K562 (cell line): ENCODE data around the gene CYP2W1. TPM values are rescaled to one million over a fixed set of nuclear protein-coding genes. Genes with fewer than 3 reads are reported as not detected.

ENCODE experiments used
- ATAC-seq: fragments of 200-7000 bp; cut with Tn5 transposase; 3 replicates; pipeline ENCODE4 v1.9.1; 2020; ENCODE audit warnings: moderate library complexity
- BruUV-seq: library from RNA; stranded (reverse); fragments of 400-500 nt; replicated peaks from 2 replicates; lab custom pipeline; 2021; lab: Mats Ljungman, UMichigan
- CTCF ChIA-PET: fragments of 300-600 bp; formaldehyde crosslinking; extraction: SDS; loops from one replicate; lab custom pipeline; 2021; ENCODE audit warnings: low intra/inter-chr PET ratio; lab: Yijun Ruan, JAX
- POLR2A ChIA-PET: fragments of 300-600, 350-650 bp; sonication (Branson Sonifier 250); formaldehyde crosslinking; extraction: SDS; loops from one replicate; lab custom pipeline; 2021; ENCODE audit warnings: antibody characterized with exemption, inconsistent platforms; lab: Yijun Ruan, JAX
- DNase-seq, 4 experiments: peaks; one replicate each; pipeline versions ENCODE4 v3.0.0 to v3.0.0-alpha.2; 2011 to 2018; ENCODE audit warnings: low spot score in 3 of 4, mixed read lengths in 3 of 4; ENCODE audit errors: extremely low read depth in 1 of 4
- FAIRE-seq: peaks from 2 replicates; lab custom pipeline; 2011; peaks lifted over from hg19 to GRCh38; lab: Jason Lieb, UNC
- H2AFZ ChIP-seq: 2 replicates; pipeline ENCODE4 v1.6.0; 2011; ENCODE audit warnings: low read depth, low read length, control low read depth, inconsistent platforms
- H3K27ac ChIP-seq: fragments of 200-600 bp; 3 replicates; pipeline ENCODE4 v1.8.0; 2011; ENCODE audit warnings: low read depth, mild to moderate bottlenecking, control low read depth, inconsistent platforms, low read length, moderate library complexity, mixed read lengths; ENCODE audit errors: extremely low read depth
- H3K27me3 ChIP-seq, 2 experiments: fragments of 300-600 bp in 1 of 2; 2 replicates in 1 of 2; 3 replicates in 1 of 2; pipeline versions ENCODE4 v1.6.0 to v1.8.0; 2011; ENCODE audit warnings: inconsistent platforms in 2 of 2, low read length in 2 of 2, mild to moderate bottlenecking in 1 of 2, mixed read lengths in 1 of 2, moderate library complexity in 1 of 2; ENCODE audit not compliant: control insufficient read depth in 2 of 2, insufficient read depth in 2 of 2
- H3K36me3 ChIP-seq: fragments of 300-600 bp; 3 replicates; pipeline ENCODE4 v1.8.0; 2011; ENCODE audit warnings: mild to moderate bottlenecking, low read length, inconsistent platforms; ENCODE audit not compliant: control insufficient read depth, insufficient read depth
- H3K4me1 ChIP-seq, 2 experiments: fragments of 200-600 bp in 1 of 2; replicated peaks in 1 of 2; 2 replicates in 1 of 2; 3 replicates in 1 of 2; pipeline versions ENCODE4 v1.5.1 to v1.8.0; 2011; ENCODE audit warnings: inconsistent platforms in 2 of 2, low read length in 2 of 2, mild to moderate bottlenecking in 1 of 2, mixed read lengths in 1 of 2, moderate library complexity in 1 of 2; ENCODE audit not compliant: control insufficient read depth in 2 of 2, insufficient read depth in 2 of 2
- H3K4me2 ChIP-seq: 2 replicates; pipeline ENCODE4 v1.6.1; 2011; ENCODE audit warnings: low read length, control low read depth, inconsistent platforms, mixed read lengths; ENCODE audit not compliant: insufficient read depth
- H3K4me3 ChIP-seq: fragments of 200-600 bp; sonication (generic), shearing (Covaris generic); 2 replicates; pipeline ENCODE4 v1.5.1; 2016; ENCODE audit warnings: control low read depth, inconsistent platforms
- H3K79me2 ChIP-seq: fragments of 200-600 bp; 3 replicates; pipeline ENCODE4 v1.8.0; 2011; ENCODE audit warnings: low read length, inconsistent platforms; ENCODE audit not compliant: control insufficient read depth, insufficient read depth
- H3K9ac ChIP-seq, 2 experiments: 2 replicates each; pipeline versions ENCODE4 v1.6.0 to v1.6.1; 2011; ENCODE audit warnings: low read depth in 2 of 2, low read length in 2 of 2, control low read depth in 1 of 2, inconsistent platforms in 1 of 2, mild to moderate bottlenecking in 1 of 2, mixed read lengths in 1 of 2; ENCODE audit not compliant: insufficient read depth in 1 of 2
- H3K9me1 ChIP-seq: one replicate; pipeline ENCODE4 v1.6.0; 2011; ENCODE audit warnings: inconsistent platforms, mild to moderate bottlenecking, low read length, moderate library complexity; ENCODE audit not compliant: control insufficient read depth, insufficient read depth
- H3K9me3 ChIP-seq: replicated peaks from 2 replicates; pipeline ENCODE4 v1.5.1; 2011; ENCODE audit warnings: low read depth, low read length, inconsistent platforms; ENCODE audit not compliant: control insufficient read depth, insufficient read depth
- H4K20me1 ChIP-seq: replicated peaks from 2 replicates; pipeline ENCODE4 v1.6.1; 2011; ENCODE audit warnings: low read length, inconsistent platforms, mixed read lengths; ENCODE audit not compliant: control insufficient read depth, insufficient read depth
- HIVEP1 ChIP-seq: fragments of 250-450 bp; sonication (Bioruptor Pico); IDR thresholded peaks from 2 replicates; pipeline ENCODE4 v1.4.0; 2020; ENCODE audit warnings: mild to moderate bottlenecking
- NONO ChIP-seq, 2 experiments: fragments of 200-400 bp in 1 of 2; fragments of 450-650 bp in 1 of 2; formaldehyde crosslinking in 1 of 2; IDR thresholded peaks; 2 replicates each; pipeline ENCODE4 v1.6.1; 2017; ENCODE audit warnings: low read depth in 2 of 2, mild to moderate bottlenecking in 2 of 2, moderate library complexity in 2 of 2, low read length in 1 of 2
- POLR2G ChIP-seq: fragments of 200-400 bp; formaldehyde crosslinking; IDR thresholded peaks from 2 replicates; pipeline ENCODE4 v1.6.1; 2017; ENCODE audit warnings: low read depth, mild to moderate bottlenecking, antibody characterized with exemption, low read length, moderate library complexity
- RBFOX2 ChIP-seq: fragments of 200-400 bp; formaldehyde crosslinking; IDR thresholded peaks from 2 replicates; pipeline ENCODE4 v1.6.1; 2017; ENCODE audit warnings: low read depth, mild to moderate bottlenecking, low read length, moderate library complexity
- SIN3B ChIP-seq: fragments of 450-650 bp; IDR thresholded peaks from 2 replicates; pipeline ENCODE4 v1.6.1; 2017; ENCODE audit warnings: low read depth, mild to moderate bottlenecking, moderate library complexity
- ZNF561 ChIP-seq: fragments of 450-650 bp; formaldehyde crosslinking; conservative IDR thresholded peaks from 2 replicates; pipeline ENCODE4 v1.4.0; 2020; ENCODE audit warnings: mild to moderate bottlenecking, moderate library complexity
- WGBS: fragments of 100-300 bp; shearing (Covaris generic); methylation state at CpG from one replicate; pipeline ENCODE4 v1.1.6; 2016; ENCODE audit warnings: low coverage, mixed read lengths; ENCODE audit not compliant: insufficient coverage; ENCODE audit errors: missing lambda C conversion rate; 5-methylcytosine and 5-hydroxymethylcytosine counted together
- in situ Hi-C: fragments of 300-500 bp; cut with MboI; formaldehyde crosslinking; loops from 4 replicates; pipeline ENCODE4 v1.15.0; 2018; ENCODE audit warnings: inconsistent platforms, mixed read lengths
- intact Hi-C: fragments of 100-400 bp; cut with micrococcal nuclease; formaldehyde crosslinking; loops from 2 replicates; pipeline ENCODE4 v1.14.2; 2022
- polyA plus RNA-seq, 8 experiments: library from polyadenylated mRNA; depleted of rRNA in 4 of 8; stranded (reverse) in 5 of 8; unstranded in 3 of 8; fragments of >200 nt; fragmentation: Nextera tagmentation in 2 of 8; fragmentation: Illumina TruSeq in 1 of 8; extraction: Ambion mirVana in 2 of 8; extraction: Trizol in 1 of 8; gene quantifications; 2 replicates each; pipeline versions ENCODE4 v1.2.1 to v1.2.3, GENCODE V29; 2011 to 2014; ENCODE audit warnings: inconsistent platforms in 1 of 8, missing spikeins in 1 of 8
- total RNA-seq, 7 experiments: library from RNA; depleted of rRNA in 6 of 7; stranded (reverse); fragments of >200 nt in 6 of 7; fragmentation: Illumina TruSeq in 2 of 7; extraction: Trizol in 2 of 7; gene quantifications; 2 replicates each; pipeline versions ENCODE4 v1.2.1 to v1.2.3, GENCODE V29; 2011 to 2021; ENCODE audit warnings: low replicate concordance in 1 of 7

CYP2W1 gene
- total and polyA plus RNA-seq, 9 of the 15 experiments (the other 6 are each of a cell fraction or from before 2014, with no cell fraction given): not detected

GRCh38 chr7:968205-969105, 14.5 kb upstream of the CYP2W1 start:
- DNase-seq: no peak
- no TSS peak for BruUV-seq

More at GRCh38 chr7:968205-969105, 14.5 kb upstream of the CYP2W1 start:
- CTCF ChIA-PET: no interaction called here
- Histone ChIP-seq H3K9ac (no peak overlapping the region), H3K4me3 (no peak overlapping the region), H3K79me2 (peaks cover 26% of the 10 kb centered on the region), H3K27ac (no peak overlapping the region), H3K4me2 (no peak overlapping the region), H4K20me1 (peaks cover 4% of the 10 kb centered on the region; the same call in 1 of the 2 replicates), H2AFZ (no peak overlapping the region), H3K36me3 (peaks cover 63% of the 10 kb centered on the region), H3K9me3 (no peaks in the 10 kb centered on the region), H3K9me1 (no peaks in the 10 kb centered on the region), H3K27me3 (no peaks in the 10 kb centered on the region; a peak in 1 of 5 replicates), H3K4me1 (peaks cover 5 to 25% of the 10 kb centered on the region in 2 experiments; a peak in 4 of 5 replicates)
- FAIRE-seq (no peak), ATAC-seq (no peak)
- WGBS: 90% methylated on average over 23 of the region's 24 CpGs
- POLR2A ChIA-PET: interaction anchor here (1.2 to 4.0 kb wide), 2 partner anchors 9 to 11 kb away, joined by 3 to 17 read pairs; no protein-coding TSS in a partner anchor
- in situ Hi-C loops (loop anchor here (10.0 kb wide), 1 partner anchor 654 kb away; no protein-coding TSS in a partner anchor), intact Hi-C loops (loop anchor here (10.0 kb wide), 2 partner anchors 184 to 654 kb away; no protein-coding TSS in a partner anchor)
- TF ChIP-seq ZNF561 (CRISPR knock-in tag) (no peak), RBFOX2 (peak; percentile 28; the same call in 1 of the 2 replicates), POLR2G (peak; percentile 56), SIN3B (no peak), NONO (IDR thresholded peaks at IDR 0.05; ENCODE audit: low read depth in 2 of 2, low read length in 1 of 2) (no peak), HIVEP1 (CRISPR knock-in tag) (no peak)
